ENCODE results near the gene PLEKHM3.

PLEKHM3 gene

GRCh38 chr2:207939342-207940108 is 85.8 kb downstream of the PLEKHM3 start:
- TF ChIP-seq EGR1 (IDR thresholded peaks at IDR 0.05) = no peak
- TF ChIP-seq NFIC (IDR thresholded peaks at IDR 0.05) = no peak
- no peak for TF ChIP-seq EP300 (IDR thresholded peaks at IDR 0.05; ENCODE audit: borderline replicate concordance)
- no peak for TF ChIP-seq REST (IDR thresholded peaks at IDR 0.05; ENCODE audit: low read depth)
- TF ChIP-seq FOXM1 (IDR thresholded peaks at IDR 0.05; ENCODE audit: borderline replicate concordance, low read depth) = no peak

- TF ChIP-seq CREB1 (IDR thresholded peaks at IDR 0.05; ENCODE audit: low read depth) (no peak), ZBTB7A (IDR thresholded peaks at IDR 0.05; ENCODE audit: low read depth) (no peak), TAF1 (IDR thresholded peaks at IDR 0.05; ENCODE audit: low read depth) (no peak), YY1 (IDR thresholded peaks at IDR 0.05; ENCODE audit: low read depth) (no peak), REST (IDR thresholded peaks at IDR 0.05; ENCODE audit: low read depth) (no peak), EGR1 (IDR thresholded peaks at IDR 0.05) (no peak), USF1 (IDR thresholded peaks at IDR 0.05) (no peak), RAD21 (IDR thresholded peaks at IDR 0.05; ENCODE audit: low read depth) (no peak)
These were observed 86.4 kb downstream of the PLEKHM3 start for GRCh38 chr2:207938886-207939285.

- TF ChIP-seq MAX (IDR thresholded peaks at IDR 0.05) (no peak), NFIC (IDR thresholded peaks at IDR 0.05) (no peak), FOXM1 (IDR thresholded peaks at IDR 0.05; ENCODE audit: borderline replicate concordance, low read depth) (no peak), RAD21 (IDR thresholded peaks at IDR 0.05; ENCODE audit: low read depth) (no peak), TAF1 (IDR thresholded peaks at IDR 0.05; ENCODE audit: low read depth) (no peak), EP300 (IDR thresholded peaks at IDR 0.05; ENCODE audit: borderline replicate concordance) (no peak), CEBPB (IDR thresholded peaks at IDR 0.05) (no peak), YY1 (IDR thresholded peaks at IDR 0.05; ENCODE audit: low read depth) (no peak), TCF12 (IDR thresholded peaks at IDR 0.05; ENCODE audit: low read depth) (no peak), EGR1 (IDR thresholded peaks at IDR 0.05) (no peak), ZBTB7A (IDR thresholded peaks at IDR 0.05; ENCODE audit: low read depth) (no peak), TEAD4 (IDR thresholded peaks at IDR 0.05) (no peak), CREB1 (IDR thresholded peaks at IDR 0.05; ENCODE audit: low read depth) (no peak), USF1 (IDR thresholded peaks at IDR 0.05) (no peak), REST (IDR thresholded peaks at IDR 0.05; ENCODE audit: low read depth) (no peak)
These were observed 86.9 kb downstream of the PLEKHM3 start for GRCh38 chr2:207938415-207938814.

- TF ChIP-seq YY1 (IDR thresholded peaks at IDR 0.05; ENCODE audit: low read depth) = no peak
These were observed 87.5 kb downstream of the PLEKHM3 start for GRCh38 chr2:207937823-207938222.

GRCh38 chr2:207937253-207937652 is 88.1 kb downstream of the PLEKHM3 start:
- TF ChIP-seq CREB1 (IDR thresholded peaks at IDR 0.05; ENCODE audit: low read depth) = no peak
- TF ChIP-seq NFIC (IDR thresholded peaks at IDR 0.05) = no peak
- TF ChIP-seq ZBTB7A (IDR thresholded peaks at IDR 0.05; ENCODE audit: low read depth) = no peak
- no peak for TF ChIP-seq EP300 (IDR thresholded peaks at IDR 0.05; ENCODE audit: borderline replicate concordance)
- TF ChIP-seq YY1 (IDR thresholded peaks at IDR 0.05; ENCODE audit: low read depth) = no peak
- no peak for TF ChIP-seq EGR1 (IDR thresholded peaks at IDR 0.05)
- no peak for TF ChIP-seq USF1 (IDR thresholded peaks at IDR 0.05)
- no peak for TF ChIP-seq TEAD4 (IDR thresholded peaks at IDR 0.05)
- TF ChIP-seq TAF1 (IDR thresholded peaks at IDR 0.05; ENCODE audit: low read depth) = no peak
- no peak for TF ChIP-seq FOXM1 (IDR thresholded peaks at IDR 0.05; ENCODE audit: borderline replicate concordance, low read depth)
- no peak for TF ChIP-seq MAX (IDR thresholded peaks at IDR 0.05)
- no peak for TF ChIP-seq REST (IDR thresholded peaks at IDR 0.05; ENCODE audit: low read depth)
- no peak for TF ChIP-seq TCF12 (IDR thresholded peaks at IDR 0.05; ENCODE audit: low read depth)
- no peak for TF ChIP-seq RAD21 (IDR thresholded peaks at IDR 0.05; ENCODE audit: low read depth)
- TF ChIP-seq CEBPB (IDR thresholded peaks at IDR 0.05) = no peak
